ENCODE data around the gene NID2.

Gene NID2

GRCh38 chr14:52080158-52080800 lies 11.4 kb upstream of the NID2 start:
- no peak for FAIRE-seq

GRCh38 chr14:52079239-52079959 lies 10.5 kb upstream of the NID2 start:
- no peak for FAIRE-seq

- no peak for FAIRE-seq
Observed at GRCh38 chr14:52078721-52079120, 9.9 kb upstream of the NID2 start.

GRCh38 chr14:52078095-52078531 lies 9.3 kb upstream of the NID2 start:
- no peak for FAIRE-seq

GRCh38 chr14:52077256-52077979 lies 8.6 kb upstream of the NID2 start:
- no peak for FAIRE-seq

GRCh38 chr14:52076334-52076733 lies 7.5 kb upstream of the NID2 start:
- FAIRE-seq: no peak

GRCh38 chr14:52075371-52075770 lies 6.5 kb upstream of the NID2 start:
- FAIRE-seq: no peak

GRCh38 chr14:52073251-52073650 lies 4.4 kb upstream of the NID2 start:
- FAIRE-seq: no peak

GRCh38 chr14:52072266-52072780 lies 3.5 kb upstream of the NID2 start:
- FAIRE-seq: no peak

GRCh38 chr14:52071675-52072074 lies 2.8 kb upstream of the NID2 start:
- no peak for FAIRE-seq

- no peak for FAIRE-seq
Observed at GRCh38 chr14:52070051-52070431, 1.2 kb upstream of the NID2 start.

GRCh38 chr14:52069307-52070050 lies 620 bp upstream of the NID2 start:
- no peak for FAIRE-seq

GRCh38 chr14:52067873-52068614 lies 815 bp downstream of the NID2 start:
- FAIRE-seq: no peak

- no peak for FAIRE-seq
Observed at GRCh38 chr14:52064174-52064573, 4.7 kb downstream of the NID2 start.

GRCh38 chr14:52063052-52063462 lies 5.8 kb downstream of the NID2 start:
- FAIRE-seq: no peak

GRCh38 chr14:52061890-52062289 lies 7.0 kb downstream of the NID2 start:
- no peak for FAIRE-seq

GRCh38 chr14:52061390-52061789 lies 7.5 kb downstream of the NID2 start:
- no peak for FAIRE-seq

GRCh38 chr14:52060080-52060479 lies 8.8 kb downstream of the NID2 start:
- no peak for FAIRE-seq

GRCh38 chr14:52059649-52060048 lies 9.2 kb downstream of the NID2 start:
- FAIRE-seq: no peak

GRCh38 chr14:52058341-52058740 lies 10.5 kb downstream of the NID2 start:
- no peak for FAIRE-seq

- no peak for FAIRE-seq
Observed at GRCh38 chr14:52055167-52055566, 13.7 kb downstream of the NID2 start.

- no peak for FAIRE-seq
Observed at GRCh38 chr14:52054678-52055077, 14.2 kb downstream of the NID2 start.

Measured in colon (tissue), 2 donors.